Esophagus squamous epithelium (tissue), 4 donors: ENCODE data around the gene NRAS.

Source experiments
- POLR2A ChIP-seq, 4 donors: fragments of 450-650 bp; IDR thresholded peaks; one replicate each; pipeline ENCODE4 v1.6.1; 2017; ENCODE audit warnings: antibody characterized with exemption in 4 of 4, mild to moderate bottlenecking in 4 of 4, moderate library complexity in 3 of 4
- TF ChIP-seq, protein P1 (sequence below), 6 experiments: fragments of 450-650 bp in 4 of 6; fragments of 200-600 bp in 2 of 6; sonication (generic) in 2 of 6; IDR thresholded peaks; one replicate each; pipeline ENCODE4 v1.5.1; 2016 to 2019; ENCODE audit warnings: antibody characterized with exemption in 6 of 6, mild to moderate bottlenecking in 4 of 6, moderate library complexity in 4 of 6

DNA sequence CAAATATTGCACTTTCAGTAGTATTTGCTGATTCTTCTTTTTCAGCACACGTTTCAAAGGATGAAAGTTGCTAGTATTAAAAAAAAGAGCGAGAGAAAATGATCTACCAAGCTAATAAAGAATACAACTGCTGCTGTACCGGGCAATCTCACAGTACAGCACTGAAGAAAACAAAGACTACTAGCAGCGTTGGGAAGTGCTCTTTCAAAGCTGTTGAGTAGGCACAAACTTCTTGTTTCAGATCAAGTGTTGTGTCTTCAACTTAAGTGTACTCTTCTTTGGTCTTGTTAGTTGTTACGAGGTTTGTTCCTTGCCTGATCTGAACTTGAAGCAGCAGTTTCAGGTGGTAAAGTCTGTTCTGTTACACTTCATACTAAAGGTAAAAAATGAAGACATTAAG, 33.3 kb upstream of the NRAS start:
- TF ChIP-seq, protein P1, sequence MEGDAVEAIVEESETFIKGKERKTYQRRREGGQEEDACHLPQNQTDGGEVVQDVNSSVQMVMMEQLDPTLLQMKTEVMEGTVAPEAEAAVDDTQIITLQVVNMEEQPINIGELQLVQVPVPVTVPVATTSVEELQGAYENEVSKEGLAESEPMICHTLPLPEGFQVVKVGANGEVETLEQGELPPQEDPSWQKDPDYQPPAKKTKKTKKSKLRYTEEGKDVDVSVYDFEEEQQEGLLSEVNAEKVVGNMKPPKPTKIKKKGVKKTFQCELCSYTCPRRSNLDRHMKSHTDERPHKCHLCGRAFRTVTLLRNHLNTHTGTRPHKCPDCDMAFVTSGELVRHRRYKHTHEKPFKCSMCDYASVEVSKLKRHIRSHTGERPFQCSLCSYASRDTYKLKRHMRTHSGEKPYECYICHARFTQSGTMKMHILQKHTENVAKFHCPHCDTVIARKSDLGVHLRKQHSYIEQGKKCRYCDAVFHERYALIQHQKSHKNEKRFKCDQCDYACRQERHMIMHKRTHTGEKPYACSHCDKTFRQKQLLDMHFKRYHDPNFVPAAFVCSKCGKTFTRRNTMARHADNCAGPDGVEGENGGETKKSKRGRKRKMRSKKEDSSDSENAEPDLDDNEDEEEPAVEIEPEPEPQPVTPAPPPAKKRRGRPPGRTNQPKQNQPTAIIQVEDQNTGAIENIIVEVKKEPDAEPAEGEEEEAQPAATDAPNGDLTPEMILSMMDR (IDR thresholded peaks at IDR 0.05): no peak
- TF ChIP-seq POLR2A (IDR thresholded peaks at IDR 0.05): no peak
